ENCODE measurements around the gene MICALL2.

Gene MICALL2

GRCh38 chr7:1392556-1392955 is 66.7 kb downstream of the MICALL2 start:
- no peak for DNase-seq (ENCODE audit: low spot score)

DNA sequence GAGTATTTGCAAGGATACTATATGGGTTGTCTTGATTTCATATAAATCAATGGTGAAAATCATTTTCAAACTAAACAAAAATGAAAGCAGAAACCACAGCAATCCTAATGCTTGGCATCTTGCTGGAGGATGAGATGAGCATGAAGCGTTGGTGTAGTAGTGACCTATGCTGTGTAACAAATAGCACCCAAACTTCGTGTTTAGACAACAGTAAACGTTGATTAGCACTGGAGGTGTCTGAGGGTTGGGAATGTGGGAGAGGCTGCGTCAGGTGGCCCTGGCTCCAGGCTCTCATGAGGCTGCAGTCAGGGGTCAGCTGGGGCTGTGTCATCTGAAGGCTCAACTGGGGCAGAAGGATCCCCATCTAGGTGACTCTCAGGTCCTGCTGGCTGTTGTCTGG is 67.8 kb downstream of the MICALL2 start:
- no peak for DNase-seq (ENCODE audit: low spot score)

GRCh38 chr7:1388703-1389335 is 70.5 kb downstream of the MICALL2 start:
- no peak for DNase-seq (ENCODE audit: low spot score)

DNA sequence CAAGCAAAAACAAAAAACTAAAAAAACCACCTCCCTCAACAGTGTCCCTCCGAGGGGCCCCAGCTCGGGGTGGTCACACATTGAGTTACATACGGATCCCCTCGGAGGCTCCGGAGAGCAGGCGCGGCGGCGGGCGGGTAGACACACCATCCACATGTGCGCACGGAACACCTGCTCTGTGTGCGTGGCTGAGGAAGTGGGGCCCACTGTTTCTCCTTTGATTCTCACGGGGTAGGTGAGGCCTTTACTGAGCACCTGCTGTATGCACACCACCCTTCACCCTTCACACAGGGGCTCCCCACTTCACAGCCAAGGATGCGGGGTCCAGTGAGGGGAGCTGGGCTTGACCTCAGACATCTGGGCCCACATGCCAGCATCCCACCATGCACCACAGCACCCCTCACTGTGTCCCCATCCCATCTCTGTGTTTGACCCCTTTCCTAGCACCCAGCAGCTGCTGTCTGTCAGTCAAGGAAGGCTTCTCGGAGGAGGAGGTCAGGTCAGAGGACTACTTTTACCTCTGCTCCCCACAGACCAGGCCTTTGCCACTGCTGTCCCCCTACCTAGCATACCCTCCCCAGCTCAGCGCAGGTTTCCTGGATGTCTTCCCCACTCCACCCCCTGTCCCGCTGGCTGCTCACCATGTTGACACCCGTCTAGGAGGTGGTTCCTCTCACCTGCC is 71.1 kb downstream of the MICALL2 start:
- no peak for DNase-seq (ENCODE audit: low spot score)

- no peak for DNase-seq (ENCODE audit: low spot score)
These were observed 72.0 kb downstream of the MICALL2 start for GRCh38 chr7:1387261-1387660.

- no peak for DNase-seq (ENCODE audit: low spot score)
These were observed 72.5 kb downstream of the MICALL2 start for GRCh38 chr7:1386623-1387220.

DNA sequence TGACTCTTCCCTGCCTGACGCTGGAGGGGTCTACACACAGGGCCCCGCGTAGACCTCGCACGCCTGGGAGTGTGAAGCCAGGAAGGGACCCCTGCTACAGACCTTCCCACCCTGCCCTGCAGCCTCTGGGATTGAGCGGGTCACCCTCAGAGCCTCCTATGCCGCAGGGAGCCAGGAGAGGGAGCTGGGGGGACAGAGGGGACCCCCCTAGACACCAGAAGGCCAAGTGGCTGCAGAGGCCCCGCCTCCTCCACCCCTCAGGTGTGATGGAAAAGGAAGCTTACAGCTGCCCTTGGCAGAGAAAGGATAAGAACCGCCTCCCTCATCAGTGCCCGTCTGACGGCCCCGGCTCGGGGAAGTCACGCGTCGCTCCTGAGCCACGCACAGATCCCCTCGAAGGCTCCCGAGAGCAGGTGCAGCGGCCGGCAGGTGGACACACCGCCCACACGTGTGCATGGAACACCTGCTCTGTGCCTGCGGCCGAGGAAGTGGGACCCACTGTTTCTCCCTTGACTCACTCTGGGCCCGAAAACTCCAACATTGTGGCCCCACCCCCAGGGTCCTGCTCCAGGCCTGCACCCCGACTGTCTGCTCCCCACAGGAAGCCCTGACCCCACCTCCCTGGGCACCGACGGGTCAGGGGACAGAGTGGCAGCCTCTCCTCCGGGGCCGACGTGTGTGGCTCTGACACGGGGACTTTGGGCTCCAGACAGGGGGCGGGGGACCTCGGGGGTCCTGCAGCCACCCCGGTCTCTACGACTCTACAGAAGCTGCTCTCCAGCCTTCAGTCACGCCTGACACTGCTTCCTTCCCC is 73.3 kb downstream of the MICALL2 start:
- no peak for DNase-seq (ENCODE audit: low spot score)

GRCh38 chr7:1385086-1385808 is 74.0 kb downstream of the MICALL2 start:
- DNase-seq (ENCODE audit: low spot score): no peak
